K562 (cell line): Measurements from ENCODE around the gene RNF167. TPM values are rescaled to one million over a fixed set of nuclear protein-coding genes. Genes with fewer than 3 reads are reported as not detected.

Experiments
- ATAC-seq: fragments of 200-7000 bp; cut with Tn5 transposase; 3 replicates; pipeline ENCODE4 v1.9.1; 2020; ENCODE audit warnings: moderate library complexity
- BruUV-seq: library from RNA; stranded (reverse); fragments of 400-500 nt; replicated peaks from 2 replicates; lab custom pipeline; 2021; lab: Mats Ljungman, UMichigan
- CTCF ChIA-PET: fragments of 300-600 bp; formaldehyde crosslinking; extraction: SDS; loops from one replicate; lab custom pipeline; 2021; ENCODE audit warnings: low intra/inter-chr PET ratio; lab: Yijun Ruan, JAX
- POLR2A ChIA-PET: fragments of 300-600, 350-650 bp; sonication (Branson Sonifier 250); formaldehyde crosslinking; extraction: SDS; loops from one replicate; lab custom pipeline; 2021; ENCODE audit warnings: antibody characterized with exemption, inconsistent platforms; lab: Yijun Ruan, JAX
- DNase-seq, 4 experiments: peaks; one replicate each; pipeline versions ENCODE4 v3.0.0 to v3.0.0-alpha.2; 2011 to 2018; ENCODE audit warnings: low spot score in 3 of 4, mixed read lengths in 3 of 4; ENCODE audit errors: extremely low read depth in 1 of 4
- FAIRE-seq: peaks from 2 replicates; lab custom pipeline; 2011; peaks lifted over from hg19 to GRCh38; lab: Jason Lieb, UNC
- H2AFZ ChIP-seq: 2 replicates; pipeline ENCODE4 v1.6.0; 2011; ENCODE audit warnings: low read depth, low read length, control low read depth, inconsistent platforms
- H3K27ac ChIP-seq: fragments of 200-600 bp; 3 replicates; pipeline ENCODE4 v1.8.0; 2011; ENCODE audit warnings: low read depth, mild to moderate bottlenecking, control low read depth, inconsistent platforms, low read length, moderate library complexity, mixed read lengths; ENCODE audit errors: extremely low read depth
- H3K27me3 ChIP-seq, 2 experiments: fragments of 300-600 bp in 1 of 2; 2 replicates in 1 of 2; 3 replicates in 1 of 2; pipeline versions ENCODE4 v1.6.0 to v1.8.0; 2011; ENCODE audit warnings: inconsistent platforms in 2 of 2, low read length in 2 of 2, mild to moderate bottlenecking in 1 of 2, mixed read lengths in 1 of 2, moderate library complexity in 1 of 2; ENCODE audit not compliant: control insufficient read depth in 2 of 2, insufficient read depth in 2 of 2
- H3K36me3 ChIP-seq: fragments of 300-600 bp; 3 replicates; pipeline ENCODE4 v1.8.0; 2011; ENCODE audit warnings: mild to moderate bottlenecking, low read length, inconsistent platforms; ENCODE audit not compliant: control insufficient read depth, insufficient read depth
- H3K4me1 ChIP-seq, 2 experiments: fragments of 200-600 bp in 1 of 2; replicated peaks in 1 of 2; 2 replicates in 1 of 2; 3 replicates in 1 of 2; pipeline versions ENCODE4 v1.5.1 to v1.8.0; 2011; ENCODE audit warnings: inconsistent platforms in 2 of 2, low read length in 2 of 2, mild to moderate bottlenecking in 1 of 2, mixed read lengths in 1 of 2, moderate library complexity in 1 of 2; ENCODE audit not compliant: control insufficient read depth in 2 of 2, insufficient read depth in 2 of 2
- H3K4me2 ChIP-seq: 2 replicates; pipeline ENCODE4 v1.6.1; 2011; ENCODE audit warnings: low read length, control low read depth, inconsistent platforms, mixed read lengths; ENCODE audit not compliant: insufficient read depth
- H3K4me3 ChIP-seq: fragments of 200-600 bp; sonication (generic), shearing (Covaris generic); 2 replicates; pipeline ENCODE4 v1.5.1; 2016; ENCODE audit warnings: control low read depth, inconsistent platforms
- H3K79me2 ChIP-seq: fragments of 200-600 bp; 3 replicates; pipeline ENCODE4 v1.8.0; 2011; ENCODE audit warnings: low read length, inconsistent platforms; ENCODE audit not compliant: control insufficient read depth, insufficient read depth
- H3K9ac ChIP-seq, 2 experiments: 2 replicates each; pipeline versions ENCODE4 v1.6.0 to v1.6.1; 2011; ENCODE audit warnings: low read depth in 2 of 2, low read length in 2 of 2, control low read depth in 1 of 2, inconsistent platforms in 1 of 2, mild to moderate bottlenecking in 1 of 2, mixed read lengths in 1 of 2; ENCODE audit not compliant: insufficient read depth in 1 of 2
- H3K9me1 ChIP-seq: one replicate; pipeline ENCODE4 v1.6.0; 2011; ENCODE audit warnings: inconsistent platforms, mild to moderate bottlenecking, low read length, moderate library complexity; ENCODE audit not compliant: control insufficient read depth, insufficient read depth
- H3K9me3 ChIP-seq: replicated peaks from 2 replicates; pipeline ENCODE4 v1.5.1; 2011; ENCODE audit warnings: low read depth, low read length, inconsistent platforms; ENCODE audit not compliant: control insufficient read depth, insufficient read depth
- H4K20me1 ChIP-seq: replicated peaks from 2 replicates; pipeline ENCODE4 v1.6.1; 2011; ENCODE audit warnings: low read length, inconsistent platforms, mixed read lengths; ENCODE audit not compliant: control insufficient read depth, insufficient read depth
- BCL6 ChIP-seq: fragments of 250-450 bp; sonication (Bioruptor Pico); IDR thresholded peaks from 2 replicates; pipeline ENCODE4 v1.4.0; 2020
- HMBOX1 ChIP-seq: sonication (generic); IDR thresholded peaks from 2 replicates; pipeline ENCODE4 v1.6.1; 2016
- NUFIP1 ChIP-seq: fragments of 450-650 bp; IDR thresholded peaks from 2 replicates; pipeline ENCODE4 v1.6.1; 2018; ENCODE audit not compliant: partially characterized antibody
- POLR2G ChIP-seq: fragments of 200-400 bp; formaldehyde crosslinking; IDR thresholded peaks from 2 replicates; pipeline ENCODE4 v1.6.1; 2017; ENCODE audit warnings: low read depth, mild to moderate bottlenecking, antibody characterized with exemption, low read length, moderate library complexity
- WGBS: fragments of 100-300 bp; shearing (Covaris generic); methylation state at CpG from one replicate; pipeline ENCODE4 v1.1.6; 2016; ENCODE audit warnings: low coverage, mixed read lengths; ENCODE audit not compliant: insufficient coverage; ENCODE audit errors: missing lambda C conversion rate; 5-methylcytosine and 5-hydroxymethylcytosine counted together
- in situ Hi-C: fragments of 300-500 bp; cut with MboI; formaldehyde crosslinking; loops from 4 replicates; pipeline ENCODE4 v1.15.0; 2018; ENCODE audit warnings: inconsistent platforms, mixed read lengths
- intact Hi-C: fragments of 100-400 bp; cut with micrococcal nuclease; formaldehyde crosslinking; loops from 2 replicates; pipeline ENCODE4 v1.14.2; 2022
- polyA plus RNA-seq, 8 experiments: library from polyadenylated mRNA; depleted of rRNA in 4 of 8; stranded (reverse) in 5 of 8; unstranded in 3 of 8; fragments of >200 nt; fragmentation: Nextera tagmentation in 2 of 8; fragmentation: Illumina TruSeq in 1 of 8; extraction: Ambion mirVana in 2 of 8; extraction: Trizol in 1 of 8; gene quantifications; 2 replicates each; pipeline versions ENCODE4 v1.2.1 to v1.2.3, GENCODE V29; 2011 to 2014; ENCODE audit warnings: inconsistent platforms in 1 of 8, missing spikeins in 1 of 8
- total RNA-seq, 7 experiments: library from RNA; depleted of rRNA in 6 of 7; stranded (reverse); fragments of >200 nt in 6 of 7; fragmentation: Illumina TruSeq in 2 of 7; extraction: Trizol in 2 of 7; gene quantifications; 2 replicates each; pipeline versions ENCODE4 v1.2.1 to v1.2.3, GENCODE V29; 2011 to 2021; ENCODE audit warnings: low replicate concordance in 1 of 7

The RNF167 gene
- total and polyA plus RNA-seq, 9 of the 15 experiments (the other 6 are each of a cell fraction or from before 2014, with no cell fraction given): 16.5 to 143 (median 45.5) TPM

GRCh38 chr17:4972752-4973151 is 32.7 kb downstream of the RNF167 start:
- POLR2A ChIA-PET: no interaction called here
- Histone ChIP-seq H3K4me1 (peaks cover 17 to 19% of the 10 kb centered on the region in 2 experiments), H3K9ac (no peak overlapping the region; a peak in 2 of 4 replicates), H3K36me3 (peaks cover 79% of the 10 kb centered on the region; the same call in 2 of the 3 replicates), H2AFZ (no peak overlapping the region), H4K20me1 (no peaks in the 10 kb centered on the region), H3K4me2 (no peak overlapping the region), H3K9me1 (no peaks in the 10 kb centered on the region), H3K4me3 (no peak overlapping the region), H3K79me2 (peaks cover 12% of the 10 kb centered on the region; the same call in 2 of the 3 replicates), H3K27ac (no peak overlapping the region), H3K9me3 (no peaks in the 10 kb centered on the region), H3K27me3 (no peaks in the 10 kb centered on the region)
- CTCF ChIA-PET: no interaction called here
- FAIRE-seq (no peak), DNase-seq (no peak), ATAC-seq (no peak)
- TF ChIP-seq NUFIP1: no peak
- 0 out of 2 replicates have a peak, but pooled peaks have one; percentile 19 for TF ChIP-seq POLR2G
- TF ChIP-seq BCL6 (CRISPR knock-in tag): no peak
- no peak for TF ChIP-seq HMBOX1
- in situ Hi-C loops (no loop called here), intact Hi-C loops (no loop called here)
- 92% methylated on average over 8 of the region's 12 CpGs for WGBS
- no TSS peak for BruUV-seq
